ENCODE data around the gene ANXA3. TPM values are rescaled to one million over a fixed set of nuclear protein-coding genes. Genes with fewer than 3 reads are reported as not detected.

ANXA3 gene
- total RNA-seq, 1 donor from 2014 or later: 23.8 TPM

- peak in 1 of 2 donors; percentile 38 for DNase-seq (ENCODE audit: low read depth in 2 of 2)
Observed at GRCh38 chr4:78642934-78643333, 91.4 kb downstream of the ANXA3 start.

GRCh38 chr4:78644063-78644691, 92.6 kb downstream of the ANXA3 start:
- DNase-seq (ENCODE audit: low read depth in 2 of 2): no peak

- peak; percentile 91 to 95 for DNase-seq (ENCODE audit: low read depth in 2 of 2)
Observed at GRCh38 chr4:78644744-78645330, 93.3 kb downstream of the ANXA3 start.

GRCh38 chr4:78645853-78646757, 94.5 kb downstream of the ANXA3 start:
- DNase-seq (ENCODE audit: low read depth in 2 of 2): peak; percentile 91 to 92

GRCh38 chr4:78647272-78647671, 95.7 kb downstream of the ANXA3 start:
- no peak for DNase-seq (ENCODE audit: low read depth in 2 of 2)

- DNase-seq (ENCODE audit: low read depth in 2 of 2): peak; percentile 50 to 83
Observed at GRCh38 chr4:78648640-78649363, 97.2 kb downstream of the ANXA3 start.

GRCh38 chr4:78650106-78651024, 98.8 kb downstream of the ANXA3 start:
- peak in 1 of 2 donors; percentile 20 for DNase-seq (ENCODE audit: low read depth in 2 of 2)

GRCh38 chr4:78651250-78651860, 99.8 kb downstream of the ANXA3 start:
- no peak for DNase-seq (ENCODE audit: low read depth in 2 of 2)

- peak; percentile 87 to 94 for DNase-seq (ENCODE audit: low read depth in 2 of 2)
Observed at GRCh38 chr4:78652282-78652876, 100.8 kb downstream of the ANXA3 start.

- peak in 1 of 2 donors; percentile 47 for DNase-seq (ENCODE audit: low read depth in 2 of 2)
Observed at GRCh38 chr4:78653655-78654054, 102.1 kb downstream of the ANXA3 start.

- DNase-seq (ENCODE audit: low read depth in 2 of 2): no peak
Observed at GRCh38 chr4:78654807-78655206, 103.2 kb downstream of the ANXA3 start.

GRCh38 chr4:78656968-78657445, 105.4 kb downstream of the ANXA3 start:
- DNase-seq (ENCODE audit: low read depth in 2 of 2): peak; percentile 80 to 87

GRCh38 chr4:78659264-78659663, 107.7 kb downstream of the ANXA3 start:
- DNase-seq (ENCODE audit: low read depth in 2 of 2): peak; percentile 65 to 69

- DNase-seq (ENCODE audit: low read depth in 2 of 2): no peak
Observed at GRCh38 chr4:78659665-78660064, 108.1 kb downstream of the ANXA3 start.

Other genes with a start within 250 kb of the ANXA3 start
- gene BMP2K, start 224.6 kb downstream of the ANXA3 start, total RNA-seq: 87.0 and 121 TPM in 2 replicates